HG03565 (cell line): ENCODE measurements around the gene LRRC8B.
A peak's percentile ranks its signal among the peaks of the same experiment; 100 is the strongest.
"Not testable (repeated sequence)": the region's sequence is repeated elsewhere in the genome, so short reads cannot be mapped to it uniquely, and the experiment has no call there.

Source experiments
- ATAC-seq: cut with Tn5 transposase; IDR thresholded peaks from one replicate; pipeline ENCODE4 v1.9.1; 2021; ENCODE audit warnings: mild to moderate bottlenecking, moderate library complexity; ENCODE audit not compliant: unreplicated experiment

LRRC8B gene

GRCh38 chr1:89524369-89525168, at the start of gene LRRC8B:
LRRC8B (plus strand) TSS chr1:89524829; CDS start chr1:89582651, 57,822 bp downstream.
- ATAC-seq = peak; percentile 76

DNA sequence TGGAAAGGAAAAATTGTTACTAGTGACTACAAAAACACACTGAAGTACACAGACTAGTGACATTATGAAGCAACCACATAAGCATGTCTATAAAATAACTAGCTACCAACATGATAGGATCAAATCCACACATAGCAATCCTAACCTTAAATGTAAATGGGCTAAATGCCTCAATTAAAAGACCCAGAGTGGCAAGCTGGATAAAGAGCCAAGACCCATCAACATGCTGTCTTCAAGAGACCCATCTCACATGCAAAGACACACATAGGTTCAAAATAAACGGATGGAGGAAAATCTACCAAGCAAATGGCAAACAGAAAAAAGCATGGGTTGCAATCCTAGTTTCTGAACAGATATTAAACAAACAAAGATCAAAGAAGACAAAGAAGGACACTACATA, 49.4 kb upstream of the LRRC8B start:
- no peak for ATAC-seq

- ATAC-seq = no peak
Observed at GRCh38 chr1:89476072-89476471, 48.6 kb upstream of the LRRC8B start.

DNA sequence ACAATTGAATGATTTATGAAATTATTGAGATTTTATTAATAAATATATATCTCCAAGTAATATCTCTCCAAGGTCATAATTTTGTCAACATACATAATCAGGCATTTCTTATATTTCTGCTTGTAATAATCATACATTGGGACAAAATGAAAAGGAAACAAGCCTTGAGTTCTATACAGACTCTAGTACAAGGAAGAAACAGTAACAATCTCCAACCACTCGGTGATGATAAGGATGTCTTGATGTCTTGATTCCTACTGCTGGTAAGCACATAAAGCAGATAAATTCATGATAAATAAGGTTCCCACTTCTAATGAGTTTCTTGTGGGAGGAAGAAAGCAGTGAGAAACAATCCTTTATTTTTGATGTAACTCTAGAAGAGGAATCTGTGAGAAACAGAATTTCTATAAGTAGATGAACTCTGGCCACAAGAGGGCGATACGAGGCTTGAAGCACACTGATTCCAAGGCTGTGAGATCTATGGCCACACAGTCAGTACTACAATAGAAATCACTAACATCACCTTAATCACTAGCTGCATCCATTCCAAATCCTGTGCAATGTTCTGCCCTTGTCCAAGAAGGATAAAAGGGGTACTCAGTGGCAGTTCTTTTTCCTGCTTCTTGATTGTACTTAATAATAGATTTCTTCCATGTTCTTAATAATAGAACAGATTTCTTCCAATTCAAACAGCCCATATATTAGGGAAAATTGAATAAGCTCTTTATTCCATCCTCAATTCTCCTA, 41.4 kb upstream of the LRRC8B start:
- peak; percentile 67 for ATAC-seq

DNA sequence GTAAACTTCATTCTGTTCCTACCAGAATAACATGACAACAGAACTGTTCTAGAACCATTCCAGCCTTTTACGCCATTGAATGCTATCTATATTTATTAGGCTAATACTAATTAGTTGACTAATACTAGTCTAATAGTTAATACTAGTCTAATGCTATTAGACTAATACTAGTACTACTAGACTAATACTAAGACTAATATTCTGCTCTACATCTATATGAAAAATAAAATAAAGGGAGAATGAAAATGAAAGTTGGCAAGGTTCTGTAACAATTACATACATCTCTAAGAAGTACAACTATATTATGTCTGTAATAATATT, 40.9 kb upstream of the LRRC8B start:
- ATAC-seq = no peak

DNA sequence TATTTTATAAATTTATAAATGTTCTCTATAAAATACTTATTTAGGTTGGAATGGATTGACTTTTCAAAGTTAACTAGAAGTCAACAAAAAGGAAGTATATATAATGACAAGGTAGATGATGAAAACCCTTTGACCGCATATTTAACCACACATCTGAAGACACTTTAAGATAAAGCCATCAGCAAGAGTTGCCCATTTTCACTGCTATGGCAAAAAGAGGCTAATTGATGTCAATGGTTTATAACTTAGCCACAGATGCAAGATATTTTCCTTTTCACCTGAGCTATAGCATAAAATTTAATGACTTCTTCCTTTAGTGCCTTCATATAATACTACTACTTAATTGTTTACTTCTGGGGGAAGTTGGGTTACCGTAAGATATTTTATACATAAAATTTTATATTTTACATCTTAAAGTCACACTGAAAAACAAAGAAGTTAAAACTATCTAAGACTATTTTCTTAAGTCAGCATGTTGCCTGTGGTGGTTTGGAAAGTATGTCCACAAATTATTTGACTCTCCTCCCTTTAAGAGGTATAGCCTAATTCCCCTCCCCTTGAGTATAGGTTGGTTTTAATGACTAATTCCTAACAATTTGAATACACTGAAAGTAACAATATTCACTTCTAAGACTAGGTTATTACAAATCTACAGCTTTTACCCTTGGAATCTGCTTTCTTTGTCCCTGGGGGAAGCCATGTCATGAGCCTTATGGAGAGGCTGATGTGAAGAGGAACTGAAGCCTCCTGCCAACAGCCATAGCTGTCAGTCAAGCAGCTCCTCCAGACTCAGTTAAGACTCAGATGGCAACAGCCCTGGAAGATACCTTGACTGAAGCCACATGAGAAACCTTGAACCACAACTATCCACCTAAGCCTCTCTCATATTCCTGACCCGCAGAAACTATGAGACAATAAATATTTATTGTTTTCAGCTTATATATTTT, 40.3 kb upstream of the LRRC8B start:
- ATAC-seq = no peak

DNA sequence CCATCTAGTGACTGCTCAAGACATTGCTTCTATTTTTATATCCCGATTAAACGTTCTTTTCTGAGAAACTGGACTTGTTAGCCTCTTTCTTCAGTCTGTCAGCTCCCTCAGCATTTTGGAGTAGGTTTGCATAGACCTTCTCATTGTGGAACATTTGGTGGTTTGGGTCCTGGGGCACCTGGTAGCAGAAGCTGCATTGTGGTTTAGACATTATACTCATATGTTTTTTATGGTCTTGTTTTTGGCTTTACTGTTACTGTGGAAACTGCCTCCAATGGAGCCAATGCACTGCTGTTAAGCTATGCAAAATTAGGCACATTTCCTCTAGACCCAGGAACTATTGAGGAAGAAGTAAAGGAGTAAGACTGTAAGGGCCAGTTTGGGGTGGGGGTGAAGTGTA, 36.7 kb upstream of the LRRC8B start:
- ATAC-seq = no peak

DNA sequence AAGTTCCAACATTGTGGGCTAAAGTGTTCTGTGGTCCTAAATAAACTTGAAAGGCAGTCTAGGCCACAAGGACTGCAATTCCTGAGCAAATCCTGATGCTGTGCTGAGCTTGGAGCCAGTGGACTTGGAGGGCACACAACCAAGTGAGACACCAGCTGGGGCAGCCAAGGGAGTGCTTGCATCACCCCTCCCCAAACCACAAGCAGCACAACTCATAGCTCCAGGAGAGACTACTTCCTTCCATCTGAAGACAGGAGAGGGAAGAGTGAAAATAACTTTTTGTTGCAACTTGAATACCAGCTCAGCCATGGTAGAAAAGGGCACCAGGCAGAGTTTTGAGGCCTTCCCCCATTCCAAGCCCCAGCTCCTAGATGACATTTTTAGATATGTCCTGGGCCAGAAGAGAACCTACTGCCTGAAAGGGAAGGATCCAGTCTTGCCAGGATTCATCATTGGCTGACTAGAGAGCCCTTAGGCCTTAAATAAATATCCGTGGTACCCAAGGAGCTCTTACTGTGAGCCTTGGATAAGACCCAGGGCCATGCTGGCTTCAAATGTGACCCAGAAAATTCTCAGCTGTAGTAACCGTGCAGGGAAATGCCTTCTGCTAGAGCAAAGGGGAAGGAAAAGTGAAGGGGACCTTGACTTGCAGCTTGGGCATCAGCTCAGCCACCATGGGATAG, 35.4 kb upstream of the LRRC8B start:
- ATAC-seq = no peak

DNA sequence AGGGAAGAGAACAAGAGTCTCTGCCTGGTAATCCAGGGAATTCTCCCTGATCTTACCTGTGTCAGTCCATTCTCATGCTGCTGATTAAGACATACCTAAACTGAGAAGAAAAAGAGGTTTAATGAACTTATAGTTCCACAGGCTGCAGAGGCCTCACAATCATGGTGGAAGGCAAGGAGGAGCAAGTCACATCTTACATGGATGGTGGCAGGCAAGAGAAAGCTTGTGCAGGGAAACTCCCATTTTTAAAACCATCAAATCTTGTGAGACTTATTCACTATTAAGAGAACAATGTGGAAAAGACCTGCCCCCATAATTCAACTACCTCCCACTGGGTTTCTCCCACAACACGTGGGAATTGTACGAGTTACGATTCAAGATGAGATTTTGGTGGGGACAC, 34.2 kb upstream of the LRRC8B start:
- ATAC-seq = no peak

- no peak for ATAC-seq
Observed at GRCh38 chr1:89499320-89499719, 25.3 kb upstream of the LRRC8B start.

GRCh38 chr1:89502042-89502441, 22.6 kb upstream of the LRRC8B start:
- ATAC-seq = no peak

- ATAC-seq = no peak
Observed at GRCh38 chr1:89502895-89503294, 21.7 kb upstream of the LRRC8B start.

GRCh38 chr1:89503690-89504089, 20.9 kb upstream of the LRRC8B start:
- no peak for ATAC-seq

DNA sequence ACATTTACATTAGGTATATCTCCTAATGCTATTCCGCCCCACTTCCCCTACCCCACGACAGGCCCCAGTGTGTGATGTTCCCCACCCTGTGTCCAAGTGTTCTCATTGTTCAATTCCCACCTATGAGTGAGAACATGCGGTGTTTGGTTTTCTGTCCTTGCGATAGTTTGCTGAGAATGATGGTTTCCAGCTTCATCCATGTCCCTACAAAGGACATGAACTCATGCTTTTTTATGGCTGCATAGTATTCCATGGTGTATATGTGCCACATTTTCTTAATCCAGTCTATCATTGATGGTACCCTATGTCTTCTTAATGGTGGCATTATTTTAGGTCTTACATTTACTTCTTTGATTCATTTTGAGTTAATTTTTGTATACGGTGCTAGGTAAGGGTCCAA, 14.6 kb upstream of the LRRC8B start:
- ATAC-seq = not testable (repeated sequence)

DNA sequence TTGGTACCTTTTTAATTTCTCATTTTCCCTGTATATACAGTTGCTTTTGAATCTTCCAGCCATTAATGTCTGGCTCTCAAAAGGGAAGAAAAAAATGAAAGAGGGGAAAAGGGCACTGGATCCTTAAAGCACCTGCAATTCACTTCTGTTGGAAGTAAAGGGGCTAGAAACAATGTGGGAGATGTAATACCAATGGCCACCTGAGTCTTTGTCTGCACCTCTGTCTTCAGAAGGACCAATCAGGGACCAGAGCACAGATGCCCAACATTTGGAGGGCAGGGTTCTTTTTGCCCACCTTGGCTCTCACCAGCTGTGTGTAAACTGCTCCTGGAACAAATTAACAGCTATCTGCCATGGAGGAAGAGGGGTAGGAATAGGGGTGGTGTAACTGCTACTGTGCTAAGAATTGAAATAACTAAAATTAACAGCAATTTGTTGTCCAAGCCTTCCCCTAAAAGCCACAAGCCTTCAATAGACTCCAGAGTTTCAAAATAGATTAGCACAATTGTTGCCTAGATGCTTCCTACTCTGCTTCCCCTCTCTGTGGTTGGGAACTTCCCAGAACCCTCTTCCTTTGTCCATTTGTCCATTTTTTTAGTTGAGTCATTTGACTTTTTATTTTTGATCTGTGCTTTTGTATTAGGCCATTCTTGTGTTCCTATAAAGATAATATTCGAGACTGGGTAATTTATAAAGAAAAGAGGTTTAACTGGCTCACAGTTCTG, 11.5 kb upstream of the LRRC8B start:
- ATAC-seq = no peak

DNA sequence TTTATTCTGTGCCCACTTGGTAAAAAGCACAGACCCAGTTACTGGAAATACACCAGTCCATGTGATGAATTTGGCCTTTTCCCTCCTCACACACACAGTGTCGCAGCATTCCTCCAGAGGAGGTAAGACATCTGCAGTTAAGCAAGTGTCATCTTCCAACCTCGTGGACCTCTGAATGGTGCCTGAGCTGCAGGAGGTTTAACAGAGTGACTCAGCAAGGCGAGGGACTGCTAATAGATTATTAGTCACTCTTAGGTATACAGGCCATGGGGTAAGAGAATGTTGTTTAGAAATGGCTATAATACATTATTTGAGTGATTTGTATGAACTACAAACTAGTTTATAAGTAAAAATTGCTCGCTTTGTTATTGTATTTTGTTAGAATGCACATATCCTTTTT, 8.6 kb upstream of the LRRC8B start:
- no peak for ATAC-seq

GRCh38 chr1:89518221-89518631, 6.4 kb upstream of the LRRC8B start:
- no peak for ATAC-seq

- ATAC-seq = peak; percentile 33
Observed at GRCh38 chr1:89519779-89520358, 4.8 kb upstream of the LRRC8B start.

DNA sequence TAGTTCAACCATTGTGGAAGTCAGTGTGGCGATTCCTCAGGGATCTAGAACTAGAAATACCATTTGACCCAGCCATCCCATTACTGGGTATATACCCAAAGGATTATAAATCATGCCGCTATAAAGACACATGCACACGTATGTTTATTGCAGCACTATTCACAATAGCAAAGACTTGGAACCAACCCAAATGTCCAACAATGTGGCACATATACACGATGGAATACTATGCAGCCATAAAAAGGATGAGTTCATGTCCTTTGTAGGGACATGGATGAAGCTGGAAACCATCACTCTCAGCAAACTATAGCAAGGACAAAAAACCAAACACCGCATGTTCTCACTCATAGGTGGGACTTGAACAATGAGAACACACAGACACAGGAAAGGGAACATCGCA, 2.7 kb upstream of the LRRC8B start:
- ATAC-seq = not testable (repeated sequence)
